GM15510 (cell line): ENCODE results near the gene ZNF581.

Source experiments
- POLR2A ChIP-seq: IDR thresholded peaks from 3 replicates; pipeline ENCODE4 v1.6.1; 2011; ENCODE audit warnings: borderline replicate concordance; ENCODE audit not compliant: insufficient read length; ENCODE audit errors: extremely low read depth

ZNF581 gene

GRCh38 chr19:55683449-55684261 is 40.2 kb downstream of the ZNF581 start:
- TF ChIP-seq POLR2A: no peak

- TF ChIP-seq POLR2A: no peak
These were observed 41.7 kb downstream of the ZNF581 start for GRCh38 chr19:55684946-55685681.

DNA sequence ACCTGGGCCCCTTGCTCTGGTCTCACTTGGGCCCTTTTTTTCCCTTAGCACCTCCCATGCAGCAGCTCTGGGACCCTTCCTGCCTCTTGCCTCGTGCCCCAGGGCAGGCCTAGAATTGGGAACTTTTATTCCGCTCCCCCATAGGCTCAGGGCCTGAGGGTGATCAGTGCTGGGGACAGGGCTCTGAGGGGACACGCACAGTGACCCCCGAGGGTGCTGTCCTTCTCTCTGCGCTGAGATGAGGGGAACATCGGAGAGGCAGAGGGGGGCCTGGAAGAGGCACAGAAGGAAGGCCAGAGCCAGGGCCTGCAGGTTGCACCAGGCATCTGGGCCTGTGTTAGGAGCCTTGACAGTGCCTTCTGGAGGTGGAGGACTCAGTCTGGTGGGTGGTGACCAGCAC is 42.3 kb downstream of the ZNF581 start:
- no peak for TF ChIP-seq POLR2A

GRCh38 chr19:55686311-55687050 is 43.0 kb downstream of the ZNF581 start:
- no peak for TF ChIP-seq POLR2A

- no peak for TF ChIP-seq POLR2A
These were observed 44.1 kb downstream of the ZNF581 start for GRCh38 chr19:55687281-55688201.

DNA sequence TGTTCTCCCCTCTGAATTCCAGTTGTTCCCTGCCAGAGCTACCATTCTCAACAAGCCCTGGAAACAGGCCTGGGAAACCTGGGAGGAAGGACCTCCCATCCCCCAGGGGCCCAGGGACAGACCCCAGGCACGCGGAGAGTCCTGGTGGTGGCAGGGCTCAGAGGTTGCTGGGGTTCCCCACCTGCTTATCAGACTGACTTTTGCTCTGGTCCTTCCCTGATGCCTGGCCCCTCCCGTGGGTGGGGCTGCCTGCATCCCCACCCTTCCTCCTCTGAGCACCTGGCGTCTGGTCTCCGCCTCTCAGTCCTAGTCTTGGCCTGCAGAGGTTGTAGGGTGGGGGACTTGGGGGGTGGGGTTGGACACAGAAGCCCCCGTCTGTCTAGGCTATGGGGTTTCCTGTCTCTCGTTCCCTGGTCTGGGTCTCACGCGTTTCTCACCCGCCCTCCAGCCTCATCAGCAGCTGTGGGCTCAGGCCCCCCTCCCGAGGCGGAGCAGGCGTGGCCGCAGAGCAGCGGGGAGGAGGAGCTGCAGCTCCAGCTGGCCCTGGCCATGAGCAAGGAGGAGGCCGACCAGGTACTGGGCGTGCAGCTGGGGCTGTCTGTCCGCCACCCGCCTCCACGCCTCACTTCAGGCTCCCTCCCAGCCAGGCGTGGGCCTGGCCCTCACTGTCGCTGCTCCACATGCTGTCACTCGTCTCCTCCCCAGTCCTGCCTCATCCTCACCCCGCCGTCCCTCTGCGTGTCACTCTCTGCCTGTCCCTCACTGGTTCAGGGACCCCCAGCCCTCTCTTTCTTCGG is 45.2 kb downstream of the ZNF581 start:
- no peak for TF ChIP-seq POLR2A

GRCh38 chr19:55689411-55690108 is 46.1 kb downstream of the ZNF581 start:
- TF ChIP-seq POLR2A: no peak

DNA sequence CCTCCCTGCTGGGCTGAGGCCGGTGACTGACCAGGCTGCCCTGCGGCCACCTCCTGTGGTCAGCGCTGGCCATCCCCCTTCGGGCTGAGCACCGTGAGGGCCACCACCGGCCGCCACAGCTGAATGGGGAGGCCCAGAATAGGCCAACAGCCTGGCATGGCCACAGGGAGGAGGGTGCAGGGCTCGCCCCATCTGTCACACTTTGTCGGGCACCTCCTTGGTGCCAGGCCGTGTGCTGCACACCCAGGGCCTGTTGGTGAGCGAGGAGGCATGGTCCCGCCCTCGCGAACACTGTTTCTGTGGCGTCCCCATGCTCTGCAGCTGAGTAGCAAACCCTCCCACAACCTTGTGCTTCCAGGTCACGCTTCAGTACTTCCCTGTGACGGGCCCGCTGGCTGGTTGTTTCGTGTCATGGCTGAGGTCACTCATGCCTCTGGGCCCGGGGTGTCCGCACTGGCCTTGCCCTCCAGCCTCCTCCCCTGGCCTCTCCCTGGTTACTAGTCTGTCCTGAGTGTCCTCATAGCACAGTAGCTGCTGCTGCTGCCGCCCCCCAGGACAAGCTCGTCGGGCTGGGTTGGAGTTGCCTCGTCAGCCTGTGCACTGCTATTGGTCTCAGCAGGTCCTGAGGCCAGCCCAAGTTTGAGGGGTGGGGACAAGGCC is 46.8 kb downstream of the ZNF581 start:
- no peak for TF ChIP-seq POLR2A

DNA sequence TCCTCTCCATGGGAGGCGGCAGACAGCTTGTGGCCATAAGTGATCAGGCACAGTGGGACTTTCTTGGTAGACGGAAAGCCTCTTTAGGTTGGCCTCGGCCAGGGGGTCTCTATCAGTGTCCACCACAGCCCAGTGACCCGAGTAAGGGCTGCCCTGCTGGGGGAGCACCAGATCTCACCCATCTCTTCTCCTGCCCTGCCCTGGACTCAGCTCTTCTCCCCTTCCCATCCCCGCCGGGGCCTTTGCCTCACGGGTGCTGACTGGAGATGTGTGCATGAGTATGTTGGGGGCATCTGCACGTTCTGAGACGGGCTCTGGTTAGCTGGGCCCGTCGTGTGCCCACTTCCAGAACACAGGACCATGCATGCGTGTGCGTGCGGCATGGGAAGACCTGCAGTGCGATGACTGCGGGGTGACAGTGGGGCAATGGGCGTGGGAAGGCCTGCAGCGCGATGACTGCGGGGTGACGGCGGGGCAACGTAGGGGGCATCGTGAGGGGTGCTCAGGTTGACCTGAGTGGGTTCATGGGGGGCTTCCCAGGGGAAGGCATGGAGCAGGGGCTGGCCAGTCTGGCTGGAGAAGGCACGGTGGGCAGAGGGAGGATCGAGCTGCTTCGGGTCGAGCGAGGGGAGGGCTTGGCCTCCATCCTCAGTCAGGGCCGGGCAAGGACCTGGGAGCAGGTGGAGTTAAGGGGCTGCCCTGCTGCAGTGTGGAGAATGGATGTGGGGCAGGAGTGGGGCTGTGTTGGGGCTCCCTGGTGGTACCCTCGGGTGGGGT is 47.5 kb downstream of the ZNF581 start:
- TF ChIP-seq POLR2A: no peak

- TF ChIP-seq POLR2A: no peak
These were observed 48.4 kb downstream of the ZNF581 start for GRCh38 chr19:55691561-55692481.

GRCh38 chr19:55692681-55693081 is 49.2 kb downstream of the ZNF581 start:
- no peak for TF ChIP-seq POLR2A

DNA sequence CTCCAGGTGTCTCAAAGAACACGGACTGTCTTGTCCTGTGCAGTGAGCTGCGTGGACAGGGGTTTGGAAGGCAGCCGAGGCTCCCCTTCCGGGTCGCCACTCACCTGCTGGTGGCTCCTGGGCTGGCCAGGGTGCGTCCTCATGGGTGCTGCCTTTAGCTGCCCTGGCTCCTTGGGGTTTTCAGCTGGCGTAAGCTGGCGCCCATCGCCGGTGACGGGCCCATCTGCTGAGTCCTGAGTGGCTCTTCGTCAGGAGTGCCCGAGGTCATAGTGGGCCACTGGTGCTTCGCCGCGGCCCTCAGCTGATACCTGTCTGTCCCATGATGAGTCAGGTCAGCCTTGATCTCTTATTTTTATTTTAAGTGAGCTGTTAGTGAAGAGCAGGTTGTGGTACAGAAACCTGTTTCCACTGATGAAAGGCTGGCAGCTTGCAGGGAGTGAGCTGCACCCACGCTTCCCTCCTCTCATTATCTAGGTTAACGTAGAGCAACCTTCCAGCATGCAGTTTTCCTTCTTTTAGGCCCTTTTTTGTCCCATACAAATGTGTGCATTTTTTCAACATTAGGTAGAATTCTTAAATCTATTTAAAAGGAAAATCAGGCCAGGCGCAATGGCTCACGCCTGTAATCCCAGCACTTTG is 50.0 kb downstream of the ZNF581 start:
- no peak for TF ChIP-seq POLR2A
